K562 (cell line): ENCODE results near the gene SARS1. TPM values are rescaled to one million over a fixed set of nuclear protein-coding genes. Genes with fewer than 3 reads are reported as not detected.
A peak's percentile ranks its signal among the peaks of the same experiment; 100 is the strongest.

Source experiments
- FOXM1 ChIP-seq, 2 experiments: fragments of 450-650 bp in 1 of 2; sonication (generic) in 1 of 2; formaldehyde crosslinking in 1 of 2; IDR thresholded peaks; 2 replicates each; pipeline versions ENCODE4 v1.6.1 to v1.9.0; 2017 to 2022; ENCODE audit warnings: low read depth in 2 of 2, mild to moderate bottlenecking in 2 of 2, missing genetic modification reagents in 1 of 2, moderate library complexity in 1 of 2
- HINFP ChIP-seq: fragments of 450-650 bp; conservative IDR thresholded peaks from 2 replicates; pipeline ENCODE4 v1.6.1; 2016; ENCODE audit warnings: missing genetic modification characterization, low read depth, mild to moderate bottlenecking, control low read depth, missing compliant biosample characterization
- MAFF ChIP-seq: IDR thresholded peaks from 2 replicates; pipeline ENCODE4 v1.6.1; 2012; ENCODE audit warnings: low read length, improper control_type of control experiment
- PHTF2 ChIP-seq: fragments of 250-450 bp; sonication (Bioruptor Pico); IDR thresholded peaks from 2 replicates; pipeline ENCODE4 v1.5.0; 2021; ENCODE audit warnings: mild to moderate bottlenecking
- POLR2H ChIP-seq: IDR thresholded peaks from 2 replicates; pipeline ENCODE4 v1.6.1; 2016; ENCODE audit warnings: missing genetic modification characterization, low read depth, mild to moderate bottlenecking, control low read depth, missing compliant biosample characterization, moderate library complexity
- RBFOX2 ChIP-seq: fragments of 200-400 bp; formaldehyde crosslinking; IDR thresholded peaks from 2 replicates; pipeline ENCODE4 v1.6.1; 2017; ENCODE audit warnings: low read depth, mild to moderate bottlenecking, low read length, moderate library complexity
- XRCC4 ChIP-seq: IDR thresholded peaks from one replicate; pipeline ENCODE4 v1.6.1; 2011; ENCODE audit not compliant: insufficient read depth, insufficient read length; ENCODE audit errors: extremely low read depth
- ZBTB40 ChIP-seq, 2 experiments: fragments of 450-650 bp in 1 of 2; sonication (generic) in 1 of 2; formaldehyde crosslinking in 1 of 2; IDR thresholded peaks; 2 replicates each; pipeline versions ENCODE4 v1.7.1 to v1.9.0; 2016 to 2022; ENCODE audit warnings: inconsistent platforms in 1 of 2, mild to moderate bottlenecking in 1 of 2, missing genetic modification reagents in 1 of 2
- ZBTB49 ChIP-seq: sonication (generic); formaldehyde crosslinking; IDR thresholded peaks from 2 replicates; pipeline ENCODE4 v1.8.0; 2022; ENCODE audit warnings: missing genetic modification reagents, mild to moderate bottlenecking, borderline replicate concordance
- ZNF232 ChIP-seq: sonication (generic); formaldehyde crosslinking; IDR thresholded peaks from 2 replicates; pipeline ENCODE4 v1.8.0; 2022; ENCODE audit warnings: mild to moderate bottlenecking, missing genetic modification reagents
- ZNF324 ChIP-seq: fragments of 250-450 bp; sonication (Bioruptor Pico); IDR thresholded peaks from 2 replicates; pipeline ENCODE4 v1.4.0; 2020; ENCODE audit warnings: mild to moderate bottlenecking
- ZNF778 ChIP-seq: fragments of 450-650 bp; formaldehyde crosslinking; IDR thresholded peaks from 2 replicates; pipeline ENCODE4 v1.4.0; 2020; ENCODE audit warnings: mild to moderate bottlenecking, moderate library complexity
- polyA plus RNA-seq, 8 experiments: library from polyadenylated mRNA; depleted of rRNA in 4 of 8; stranded (reverse) in 5 of 8; unstranded in 3 of 8; fragments of >200 nt; fragmentation: Nextera tagmentation in 2 of 8; fragmentation: Illumina TruSeq in 1 of 8; extraction: Ambion mirVana in 2 of 8; extraction: Trizol in 1 of 8; gene quantifications; 2 replicates each; pipeline versions ENCODE4 v1.2.1 to v1.2.3, GENCODE V29; 2011 to 2014; ENCODE audit warnings: inconsistent platforms in 1 of 8, missing spikeins in 1 of 8
- total RNA-seq, 7 experiments: library from RNA; depleted of rRNA in 6 of 7; stranded (reverse); fragments of >200 nt in 6 of 7; fragmentation: Illumina TruSeq in 2 of 7; extraction: Trizol in 2 of 7; gene quantifications; 2 replicates each; pipeline versions ENCODE4 v1.2.1 to v1.2.3, GENCODE V29; 2011 to 2021; ENCODE audit warnings: low replicate concordance in 1 of 7

SARS1 gene
- total and polyA plus RNA-seq, 9 of the 15 experiments (the other 6 are each of a cell fraction or from before 2014, with no cell fraction given): 221 to 623 (median 254) TPM

GRCh38 chr1:109240158-109241152 lies 26.7 kb downstream of the SARS1 start (continued):
- TF ChIP-seq HINFP (tag): no peak
- TF ChIP-seq ZNF778 (CRISPR knock-in tag): no peak
- no peak for TF ChIP-seq ZBTB49 (CRISPR knock-in tag)
- peak; percentile 10; the same call in 1 of the 2 replicates for TF ChIP-seq POLR2H (tag)
- no peak for TF ChIP-seq PHTF2 (CRISPR knock-in tag)
- no peak for TF ChIP-seq ZNF324 (CRISPR knock-in tag)
- peak; percentile 27; the same call in 1 of the 2 replicates for TF ChIP-seq RBFOX2
- no peak for TF ChIP-seq MAFF
- TF ChIP-seq ZBTB40 (IDR thresholded peaks at IDR 0.05): no peak
- no peak for TF ChIP-seq ZBTB40 (CRISPR knock-in tag; IDR thresholded peaks at IDR 0.05)
- TF ChIP-seq FOXM1 (IDR thresholded peaks at IDR 0.05; ENCODE audit: low read depth): peak; percentile 32; the same call in 1 of the 2 replicates
- TF ChIP-seq FOXM1 (CRISPR knock-in tag; IDR thresholded peaks at IDR 0.05; ENCODE audit: low read depth): no peak
- TF ChIP-seq XRCC4: no peak
- TF ChIP-seq ZNF232 (CRISPR knock-in tag): no peak
